Smooth muscle cell (in vitro differentiated cells): Measurements from ENCODE around the gene IL2RA. TPM values are rescaled to one million over a fixed set of nuclear protein-coding genes. Genes with fewer than 3 reads are reported as not detected.

Experiments
- DNase-seq: peaks from one replicate; lab custom pipeline; 2025; ENCODE audit not compliant: unreplicated experiment; lab: John Stamatoyannopoulos, UW
- H2AFZ ChIP-seq: fragments of 200-600 bp; sonication (generic); 2 replicates; pipeline ENCODE4 v1.6.0; 2016; ENCODE audit warnings: antibody characterized with exemption, low read depth, mild to moderate bottlenecking
- H3F3A ChIP-seq: fragments of 200-600 bp; sonication (generic); 2 replicates; pipeline ENCODE4 v1.6.0; 2017; ENCODE audit warnings: antibody characterized with exemption, low read depth
- H3K27ac ChIP-seq: fragments of 200-600 bp; sonication (generic); 2 replicates; pipeline ENCODE4 v1.5.1; 2016; ENCODE audit warnings: low read depth, mild to moderate bottlenecking
- H3K27me3 ChIP-seq: fragments of 200-600 bp; sonication (generic); 2 replicates; pipeline ENCODE4 v1.6.1; 2016; ENCODE audit warnings: low read depth, mild to moderate bottlenecking
- H3K36me3 ChIP-seq: fragments of 200-600 bp; sonication (generic); 2 replicates; pipeline ENCODE4 v1.5.1; 2016; ENCODE audit warnings: low read depth
- H3K4me1 ChIP-seq: fragments of 200-600 bp; sonication (generic); 2 replicates; pipeline ENCODE4 v1.5.1; 2016; ENCODE audit warnings: low read depth
- H3K4me2 ChIP-seq: fragments of 200-600 bp; sonication (generic); 2 replicates; pipeline ENCODE4 v1.6.0; 2016; ENCODE audit warnings: mild to moderate bottlenecking
- H3K4me3 ChIP-seq: fragments of 200-600 bp; sonication (generic); 2 replicates; pipeline ENCODE4 v1.5.1; 2016; ENCODE audit warnings: mild to moderate bottlenecking
- H3K79me2 ChIP-seq: fragments of 200-600 bp; sonication (generic); 2 replicates; pipeline ENCODE4 v1.6.0; 2016; ENCODE audit warnings: low read depth, mild to moderate bottlenecking
- H3K9ac ChIP-seq: fragments of 200-600 bp; sonication (generic); 2 replicates; pipeline ENCODE4 v1.6.0; 2016; ENCODE audit warnings: low read depth
- H3K9me3 ChIP-seq: fragments of 200-600 bp; sonication (generic); replicated peaks from 2 replicates; pipeline ENCODE4 v1.5.1; 2016; ENCODE audit warnings: low read depth
- H4K20me1 ChIP-seq: fragments of 200-600 bp; sonication (generic); 2 replicates; pipeline ENCODE4 v1.6.0; 2016; ENCODE audit warnings: low read depth
- CTCF ChIP-seq: fragments of 200-600 bp; sonication (generic); IDR thresholded peaks from 2 replicates; pipeline ENCODE4 v1.5.1; 2017; ENCODE audit warnings: borderline replicate concordance, mild to moderate bottlenecking, antibody characterized with exemption; ENCODE audit not compliant: insufficient read depth, poor library complexity, severe bottlenecking
- WGBS: methylation state at CpG from one replicate; pipeline ENCODE4 v1.1.7; 2016; ENCODE audit warnings: low lambda C conversion rate; 5-methylcytosine and 5-hydroxymethylcytosine counted together
- polyA plus RNA-seq: library from polyadenylated mRNA; unstranded; fragments of >200 nt; fragmentation: Nextera tagmentation; extraction: Ambion mirVana; gene quantifications from 2 replicates; pipeline ENCODE4 v1.2.1, GENCODE V29; 2016
- total RNA-seq: library from RNA; depleted of rRNA; stranded (reverse); fragments of >200 nt; gene quantifications from 2 replicates; pipeline ENCODE4 v1.2.3, GENCODE V29; 2014

The IL2RA gene
- total and polyA plus RNA-seq, 2 experiments from 2014 or later: not detected

GRCh38 chr10:6039711-6040110 is 22.5 kb downstream of the IL2RA start:
- WGBS: 89% methylated on average over 4 of the region's 4 CpGs
- H2AFZ ChIP-seq: no peak overlapping the region
- no peak for TF ChIP-seq CTCF

GRCh38 chr10:6038071-6038631 is 24.0 kb downstream of the IL2RA start:
- Histone ChIP-seq H3K36me3 (no peaks in the 10 kb centered on the region), H3K27ac (no peak overlapping the region), H3F3A (no peaks in the 10 kb centered on the region), H3K9ac (no peak overlapping the region), H3K27me3 (peaks cover 7% of the 10 kb centered on the region), H3K4me3 (no peak overlapping the region), H3K4me1 (no peaks in the 10 kb centered on the region), H3K9me3 (no peaks in the 10 kb centered on the region), H4K20me1 (no peaks in the 10 kb centered on the region), H3K4me2 (no peak overlapping the region), H3K79me2 (no peaks in the 10 kb centered on the region), H2AFZ (no peak overlapping the region)
- no peak for DNase-seq
- no peak for TF ChIP-seq CTCF
- 87% methylated on average over 2 of the region's 2 CpGs for WGBS

More at GRCh38 chr10:6039711-6040110, 22.5 kb downstream of the IL2RA start:
- no peak overlapping the region for H3K4me3 ChIP-seq
- peaks cover 11% of the 10 kb centered on the region for H3K27me3 ChIP-seq
- H3K36me3 ChIP-seq: no peaks in the 10 kb centered on the region
- no peaks in the 10 kb centered on the region for H3K79me2 ChIP-seq
- no peak overlapping the region for H3K9ac ChIP-seq
- no peaks in the 10 kb centered on the region for H3F3A ChIP-seq
- H3K9me3 ChIP-seq: no peaks in the 10 kb centered on the region
- no peak overlapping the region for H3K4me2 ChIP-seq
- no peak for DNase-seq
- no peaks in the 10 kb centered on the region for H4K20me1 ChIP-seq
- H3K27ac ChIP-seq: no peak overlapping the region
- no peaks in the 10 kb centered on the region for H3K4me1 ChIP-seq

- Histone ChIP-seq H3K27me3 (no peaks in the 10 kb centered on the region), H3K4me1 (no peaks in the 10 kb centered on the region), H3K4me3 (no peak overlapping the region), H3K27ac (no peak overlapping the region), H3K4me2 (no peak overlapping the region), H3F3A (no peaks in the 10 kb centered on the region), H3K36me3 (no peaks in the 10 kb centered on the region), H3K79me2 (no peaks in the 10 kb centered on the region), H4K20me1 (no peaks in the 10 kb centered on the region), H3K9ac (no peak overlapping the region), H2AFZ (no peak overlapping the region), H3K9me3 (no peaks in the 10 kb centered on the region)
- DNase-seq: no peak
- WGBS: 84% methylated on average over 8 of the region's 8 CpGs
- no peak for TF ChIP-seq CTCF
Measured at GRCh38 chr10:6037422-6037821, 24.7 kb downstream of the IL2RA start.

GRCh38 chr10:6036861-6037321 is 25.3 kb downstream of the IL2RA start:
- DNase-seq: no peak
- H3F3A ChIP-seq: no peaks in the 10 kb centered on the region
- H2AFZ ChIP-seq: no peak overlapping the region
- H4K20me1 ChIP-seq: no peaks in the 10 kb centered on the region
- no peaks in the 10 kb centered on the region for H3K27me3 ChIP-seq
- H3K9ac ChIP-seq: no peak overlapping the region
- no peak overlapping the region for H3K4me3 ChIP-seq
- H3K4me1 ChIP-seq: no peaks in the 10 kb centered on the region
- no peak overlapping the region for H3K27ac ChIP-seq
- no peaks in the 10 kb centered on the region for H3K79me2 ChIP-seq
- WGBS: 89% methylated on average over 11 of the region's 11 CpGs
- no peak for TF ChIP-seq CTCF
- no peak overlapping the region for H3K4me2 ChIP-seq
- no peaks in the 10 kb centered on the region for H3K9me3 ChIP-seq
- no peaks in the 10 kb centered on the region for H3K36me3 ChIP-seq
